Pancreas (tissue), 10 donors: ENCODE measurements around the gene SHQ1. TPM values are rescaled to one million over a fixed set of nuclear protein-coding genes. Genes with fewer than 3 reads are reported as not detected.
"Not testable (repeated sequence)": the region's sequence is repeated elsewhere in the genome, so short reads cannot be mapped to it uniquely, and the experiment has no call there.

Experiments used
- ATAC-seq, 4 donors: fragments of 200-7000 bp; cut with Tn5 transposase; one replicate each; pipeline versions ENCODE4 v1.8.0 to v1.9.1; 2020; ENCODE audit warnings: mild to moderate bottlenecking in 4 of 4, moderate library complexity in 4 of 4
- DNase-seq, 6 donors: peaks; one replicate each; pipeline ENCODE4 v3.0.0-alpha.2; 2020
- FAIRE-seq: peaks from 2 replicates; lab custom pipeline; 2012; peaks lifted over from hg19 to GRCh38; lab: Jason Lieb, UNC
- H3K27ac ChIP-seq, 4 donors: fragments of 200-600 bp; sonication (generic); 1 replicate in 3 of 4; 2 replicates in 1 of 4; pipeline versions ENCODE4 v1.5.0 to v1.8.0; 2020
- H3K27me3 ChIP-seq, 4 donors: fragments of 200-600 bp; one replicate each; pipeline ENCODE4 v1.8.0; 2021
- H3K36me3 ChIP-seq, 3 donors: fragments of 200-600 bp; sonication (generic) in 1 of 3; one replicate each; pipeline versions ENCODE4 v1.5.0 to v1.8.0; 2020 to 2021
- H3K4me1 ChIP-seq, 3 donors: fragments of 200-600 bp; one replicate each; pipeline ENCODE4 v1.8.0; 2021
- H3K4me3 ChIP-seq, 4 donors: fragments of 200-600 bp; sonication (generic) in 2 of 4; one replicate each; pipeline versions ENCODE4 v1.5.0 to v1.8.0; 2020 to 2021
- H3K9me3 ChIP-seq, 4 donors: fragments of 200-600 bp; one replicate each; pipeline ENCODE4 v1.8.0; 2021
- WGBS, 2 donors: extraction: QIAGEN DNeasy Blood & Tissue Kit; methylation state at CpG; one replicate each; pipeline ENCODE4 v1.1.7; 2013; 5-methylcytosine and 5-hydroxymethylcytosine counted together
- intact Hi-C, 3 donors: fragments of 100-400 bp; cut with DNase I; formaldehyde crosslinking; loops; one replicate each; pipeline versions ENCODE4 v1.11.1 to v1.14.2; 2022
- polyA plus RNA-seq, 2 donors: library from polyadenylated mRNA; stranded (reverse); fragments of 200-250 nt; gene quantifications; one replicate each; pipeline ENCODE4 v1.2.3, GENCODE V29; 2013
- total RNA-seq, 6 donors: library from RNA; stranded (reverse); fragmentation: NEBNext Ultra II Directional in 4 of 6; extraction: Animal tissue kit (Norgen Biotek cat#: 25700) in 4 of 6; gene quantifications; one replicate each; pipeline versions ENCODE4 v1.2.1 to v1.2.4, GENCODE V29; 2021 to 2023
- TF ChIP-seq, protein P1 (sequence below), 4 donors: fragments of 200-600 bp; sonication (generic) in 3 of 4; IDR thresholded peaks; one replicate each; pipeline versions ENCODE4 v1.5.0 to v1.8.0; 2021; ENCODE audit warnings: antibody characterized with exemption in 4 of 4
- donor health status: healthy with polysubstance abuse.
- donor health status: DM: no; HTN: no; CAD: no; lungs with moderate emphysema.
- donor health status: DM: no; HTN: no; CAD: no.
- donor health status: control.
- donor health status: control.
- donor health status: Bipolar disorder and iron deficiency.
- donor health status: DM: yes; HTN: yes; CAD: no.
- donor health status: DM: no; HTN: no; CAD: no.
- donor health status: DM: no; HTN: no; CAD: no.
- donor health status: DM: yes; HTN: yes; CAD: no.

Gene SHQ1
- total and polyA plus RNA-seq, 8 donors = 4.1 to 13.4 (median 7.9) TPM

DNA sequence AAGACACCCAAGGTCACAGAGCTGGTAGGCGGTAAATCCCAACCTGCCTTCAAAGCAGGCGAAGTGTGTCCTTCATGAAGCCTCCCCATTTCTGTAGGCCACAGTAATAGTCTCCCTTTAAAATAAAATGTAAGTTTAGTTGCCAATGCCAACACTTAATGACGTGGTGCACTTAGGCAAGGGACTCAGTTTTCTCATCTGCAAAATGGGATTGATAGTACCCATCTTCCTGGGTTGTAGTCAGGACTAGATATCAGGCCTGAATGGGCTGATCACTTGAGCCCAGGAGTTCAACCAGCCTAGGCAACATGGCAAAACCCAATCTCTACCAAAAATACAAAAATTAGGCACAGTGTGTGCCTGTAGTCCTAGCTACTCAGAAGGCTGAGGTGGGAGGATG, 114.6 kb downstream of the SHQ1 start:
- Histone ChIP-seq H3K9me3 (no peaks in the 10 kb centered on the region), H3K27ac (no peak overlapping the region), H3K27me3 (no peaks in the 10 kb centered on the region), H3K36me3 (no peaks in the 10 kb centered on the region), H3K4me1 (peaks cover 0 to 5% (median 0%) of the 10 kb centered on the region in 3 donors), H3K4me3 (no peak overlapping the region)
- intact Hi-C loops = no loop called here
- DNase-seq (no peak), ATAC-seq (no peak), FAIRE-seq (no peak)
- TF ChIP-seq, protein P1, sequence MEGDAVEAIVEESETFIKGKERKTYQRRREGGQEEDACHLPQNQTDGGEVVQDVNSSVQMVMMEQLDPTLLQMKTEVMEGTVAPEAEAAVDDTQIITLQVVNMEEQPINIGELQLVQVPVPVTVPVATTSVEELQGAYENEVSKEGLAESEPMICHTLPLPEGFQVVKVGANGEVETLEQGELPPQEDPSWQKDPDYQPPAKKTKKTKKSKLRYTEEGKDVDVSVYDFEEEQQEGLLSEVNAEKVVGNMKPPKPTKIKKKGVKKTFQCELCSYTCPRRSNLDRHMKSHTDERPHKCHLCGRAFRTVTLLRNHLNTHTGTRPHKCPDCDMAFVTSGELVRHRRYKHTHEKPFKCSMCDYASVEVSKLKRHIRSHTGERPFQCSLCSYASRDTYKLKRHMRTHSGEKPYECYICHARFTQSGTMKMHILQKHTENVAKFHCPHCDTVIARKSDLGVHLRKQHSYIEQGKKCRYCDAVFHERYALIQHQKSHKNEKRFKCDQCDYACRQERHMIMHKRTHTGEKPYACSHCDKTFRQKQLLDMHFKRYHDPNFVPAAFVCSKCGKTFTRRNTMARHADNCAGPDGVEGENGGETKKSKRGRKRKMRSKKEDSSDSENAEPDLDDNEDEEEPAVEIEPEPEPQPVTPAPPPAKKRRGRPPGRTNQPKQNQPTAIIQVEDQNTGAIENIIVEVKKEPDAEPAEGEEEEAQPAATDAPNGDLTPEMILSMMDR (IDR thresholded peaks at IDR 0.05) = no peak
- 87 to 91% methylated on average over 3 of the region's 3 CpGs for WGBS, 2 donors

DNA sequence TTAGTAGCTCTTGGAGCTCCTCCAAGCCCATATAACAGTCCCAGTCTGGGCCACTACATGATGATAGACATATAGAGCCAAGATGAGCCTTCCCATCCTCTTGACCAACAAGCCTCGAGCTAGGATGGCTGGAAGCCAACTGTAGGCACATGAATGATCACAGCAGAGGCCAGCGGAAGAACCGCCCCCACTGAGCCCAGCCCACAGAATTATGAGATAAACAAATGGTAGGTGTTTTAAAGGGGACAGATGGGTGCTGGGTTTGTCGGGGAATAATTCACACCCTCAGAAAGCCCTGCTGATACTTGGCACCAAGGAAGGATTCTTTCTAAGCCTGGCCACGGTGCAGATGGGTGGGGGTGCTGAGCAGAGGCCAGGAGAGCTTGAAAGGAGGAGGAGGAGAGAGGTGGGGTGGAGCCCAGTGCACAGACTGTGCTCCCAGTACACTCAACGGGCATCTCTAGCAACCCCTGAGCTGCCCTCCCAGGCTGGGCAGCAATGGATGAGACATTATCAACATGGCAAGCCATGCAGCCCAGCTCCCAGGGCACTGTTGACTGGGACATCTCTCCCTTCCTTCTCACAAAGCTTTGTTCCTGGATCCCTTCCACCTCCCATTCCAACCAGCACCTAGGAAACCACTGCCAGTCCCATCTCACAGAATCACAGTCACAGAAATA, 115.4 kb downstream of the SHQ1 start:
- H3K4me3 ChIP-seq, H3K27ac ChIP-seq, DNase-seq, H3K9me3 ChIP-seq, H3K4me1 ChIP-seq, FAIRE-seq, H3K36me3 ChIP-seq, H3K27me3 ChIP-seq, intact Hi-C loops, ATAC-seq: not testable (repeated sequence)
- 86 to 87% methylated on average over 3 to 5 of the region's 6 CpGs for WGBS, 2 donors

DNA sequence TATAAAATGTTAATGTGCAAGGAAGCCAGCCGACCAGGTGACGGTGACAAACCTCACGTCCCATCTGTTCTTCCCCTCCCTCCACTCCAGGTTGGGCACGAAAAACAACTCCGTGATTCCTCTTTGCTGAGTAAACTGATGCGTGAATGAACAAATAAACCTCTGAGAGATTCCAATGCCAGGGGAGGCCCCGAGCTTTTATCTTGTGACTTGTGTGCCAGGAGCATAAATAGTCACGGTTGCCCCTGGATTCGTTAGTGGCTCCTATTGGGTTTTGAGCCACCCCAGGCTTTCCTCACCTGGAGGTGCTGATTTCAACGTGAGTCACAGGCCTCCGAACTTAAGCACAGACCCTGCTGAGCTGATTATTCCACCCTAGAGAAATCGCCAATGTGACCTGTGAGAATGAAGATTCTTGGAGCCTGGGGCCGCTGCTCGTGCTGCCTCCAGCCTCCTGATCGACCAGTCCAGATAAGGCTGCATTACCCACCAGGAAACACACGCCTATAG, 119.2 kb downstream of the SHQ1 start:
- WGBS, 2 donors = 28 to 41% methylated on average over 16 of the region's 16 CpGs
- H3K27me3 ChIP-seq = no peaks in the 10 kb centered on the region
- no peaks in the 10 kb centered on the region for H3K36me3 ChIP-seq
- peak in 2 of 6 donors; percentile 10 to 17 for DNase-seq
- intact Hi-C loops = no loop called here
- H3K9me3 ChIP-seq = no peaks in the 10 kb centered on the region
- peak; percentile 46 to 81 (median 64) for ATAC-seq
- TF ChIP-seq, protein P1 (IDR thresholded peaks at IDR 0.05) = no peak
- no peak overlapping the region for H3K27ac ChIP-seq
- H3K4me3 ChIP-seq = no peak overlapping the region
- FAIRE-seq = no peak
- H3K4me1 ChIP-seq = no peaks in the 10 kb centered on the region

DNA sequence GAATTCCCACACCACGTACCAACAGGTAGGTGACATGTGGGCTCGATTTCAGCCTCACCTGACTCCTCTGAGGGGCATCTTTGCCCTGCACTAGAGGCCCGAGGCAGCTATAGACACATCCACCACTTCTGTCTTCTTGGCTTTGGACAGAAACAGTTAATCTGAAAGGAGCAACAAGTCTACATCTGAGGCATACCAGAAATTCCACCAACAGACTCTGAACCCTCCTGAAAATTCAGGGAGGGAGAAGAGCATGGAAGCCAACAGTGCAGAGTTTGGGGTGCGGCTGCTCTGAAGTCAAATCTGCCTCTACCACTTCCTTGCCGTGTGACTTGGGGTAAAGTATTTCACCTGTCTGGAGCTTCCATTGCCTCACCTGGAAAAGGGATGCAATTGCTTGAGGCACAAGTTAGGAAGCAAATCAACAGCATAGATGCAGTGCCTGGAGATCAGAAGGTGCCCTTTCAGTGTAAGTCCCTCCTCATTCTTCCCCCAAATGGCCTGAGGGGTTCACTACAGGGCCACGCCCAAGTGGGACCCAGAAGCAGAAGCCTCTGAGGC, 119.8 kb downstream of the SHQ1 start:
- Histone ChIP-seq H3K9me3 (no peaks in the 10 kb centered on the region), H3K36me3 (no peaks in the 10 kb centered on the region), H3K4me3 (no peak overlapping the region), H3K27ac (no peak overlapping the region), H3K4me1 (no peaks in the 10 kb centered on the region), H3K27me3 (no peaks in the 10 kb centered on the region)
- intact Hi-C loops = no loop called here
- TF ChIP-seq, protein P1 (IDR thresholded peaks at IDR 0.05) = no peak
- no peak for FAIRE-seq
- WGBS, 2 donors = 69 to 81% methylated on average over 6 of the region's 6 CpGs
- ATAC-seq = peak in 1 of 4 donors; percentile 15
- DNase-seq = no peak

DNA sequence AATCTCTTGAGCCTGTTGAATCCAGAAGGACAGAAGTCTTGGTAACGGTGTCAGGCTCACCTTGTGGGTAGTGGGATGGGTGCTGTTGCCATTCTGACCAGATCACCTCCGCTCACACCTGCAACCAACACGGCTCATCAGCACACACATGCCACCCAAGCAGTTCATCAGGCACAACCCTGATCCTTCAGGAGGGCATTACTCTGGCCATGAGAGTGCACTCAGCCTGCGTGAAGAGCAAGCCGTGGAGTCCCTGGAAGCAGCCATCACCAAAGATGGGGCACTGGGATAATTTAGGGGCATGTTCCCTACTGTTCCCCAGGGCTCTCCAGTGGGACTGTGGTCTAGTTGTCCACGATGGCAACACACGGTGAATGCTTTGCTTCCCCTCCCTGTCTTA, 120.5 kb downstream of the SHQ1 start:
- TF ChIP-seq, protein P1 (IDR thresholded peaks at IDR 0.05) = no peak
- no peak overlapping the region for H3K27ac ChIP-seq
- no peak overlapping the region for H3K4me3 ChIP-seq
- no peaks in the 10 kb centered on the region for H3K27me3 ChIP-seq
- no peaks in the 10 kb centered on the region for H3K4me1 ChIP-seq
- DNase-seq (no peak), FAIRE-seq (no peak), ATAC-seq (no peak)
- H3K9me3 ChIP-seq = no peaks in the 10 kb centered on the region
- intact Hi-C loops = no loop called here
- no peaks in the 10 kb centered on the region for H3K36me3 ChIP-seq
- 90 to 93% methylated on average over 7 of the region's 7 CpGs for WGBS, 2 donors
